GM12878 (cell line): ENCODE results near the gene ANP32A.

Experiments
- EZH2 ChIP-seq: IDR thresholded peaks from 2 replicates; pipeline ENCODE4 v1.6.1; 2012; ENCODE audit warnings: low read depth, mild to moderate bottlenecking, control low read depth, inconsistent platforms, low read length, borderline replicate concordance; ENCODE audit not compliant: control insufficient read depth
- MYC ChIP-seq: IDR thresholded peaks from 2 replicates; pipeline ENCODE4 v1.6.1; 2011; ENCODE audit warnings: mild to moderate bottlenecking, low read length, moderate library complexity, inconsistent platforms; ENCODE audit not compliant: insufficient read depth, insufficient replicate concordance, insufficient read length, severe bottlenecking
- NBN ChIP-seq: fragments of 450-650 bp; IDR thresholded peaks from 2 replicates; pipeline ENCODE4 v1.6.1; 2016
- POLR2AphosphoS5 ChIP-seq: IDR thresholded peaks from 2 replicates; pipeline ENCODE4 v1.6.1; 2011; ENCODE audit warnings: mild to moderate bottlenecking, low read length, inconsistent platforms
- TF ChIP-seq, protein P1 (sequence below): fragments of 450-650 bp; IDR thresholded peaks from 2 replicates; pipeline ENCODE4 v1.6.1; 2017; ENCODE audit warnings: antibody characterized with exemption, mild to moderate bottlenecking, moderate library complexity
- TF ChIP-seq, protein P2 (sequence below): fragments of 450-650 bp; IDR thresholded peaks from 2 replicates; pipeline ENCODE4 v1.6.1; 2014; ENCODE audit warnings: mild to moderate bottlenecking
- TF ChIP-seq, protein P3 (sequence below): IDR thresholded peaks from 2 replicates; pipeline ENCODE4 v1.6.1; 2012; ENCODE audit warnings: low read depth, low read length, improper control_type of control experiment

DNA sequence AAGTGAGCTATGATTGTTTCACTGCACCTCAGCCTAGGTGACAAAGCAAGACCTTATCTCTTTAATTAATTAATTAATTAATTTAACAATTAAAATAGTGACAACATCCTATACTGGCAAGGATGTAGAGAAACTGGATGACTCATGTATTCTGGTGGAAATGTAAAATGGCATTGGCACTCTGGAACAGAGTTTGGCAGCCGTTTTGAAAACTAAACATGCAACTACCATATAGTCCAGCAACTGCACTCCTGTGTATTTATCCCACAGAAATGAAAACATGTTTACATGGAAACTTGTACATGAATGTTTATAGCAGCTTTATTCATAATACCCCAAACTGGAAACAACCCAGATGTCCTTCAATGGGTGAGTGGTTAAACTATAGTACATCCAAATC is 56.6 kb downstream of the ANP32A start:
- no peak for TF ChIP-seq MYC
- no peak for TF ChIP-seq EZH2
- TF ChIP-seq NBN, result no peak
- TF ChIP-seq, protein P1, sequence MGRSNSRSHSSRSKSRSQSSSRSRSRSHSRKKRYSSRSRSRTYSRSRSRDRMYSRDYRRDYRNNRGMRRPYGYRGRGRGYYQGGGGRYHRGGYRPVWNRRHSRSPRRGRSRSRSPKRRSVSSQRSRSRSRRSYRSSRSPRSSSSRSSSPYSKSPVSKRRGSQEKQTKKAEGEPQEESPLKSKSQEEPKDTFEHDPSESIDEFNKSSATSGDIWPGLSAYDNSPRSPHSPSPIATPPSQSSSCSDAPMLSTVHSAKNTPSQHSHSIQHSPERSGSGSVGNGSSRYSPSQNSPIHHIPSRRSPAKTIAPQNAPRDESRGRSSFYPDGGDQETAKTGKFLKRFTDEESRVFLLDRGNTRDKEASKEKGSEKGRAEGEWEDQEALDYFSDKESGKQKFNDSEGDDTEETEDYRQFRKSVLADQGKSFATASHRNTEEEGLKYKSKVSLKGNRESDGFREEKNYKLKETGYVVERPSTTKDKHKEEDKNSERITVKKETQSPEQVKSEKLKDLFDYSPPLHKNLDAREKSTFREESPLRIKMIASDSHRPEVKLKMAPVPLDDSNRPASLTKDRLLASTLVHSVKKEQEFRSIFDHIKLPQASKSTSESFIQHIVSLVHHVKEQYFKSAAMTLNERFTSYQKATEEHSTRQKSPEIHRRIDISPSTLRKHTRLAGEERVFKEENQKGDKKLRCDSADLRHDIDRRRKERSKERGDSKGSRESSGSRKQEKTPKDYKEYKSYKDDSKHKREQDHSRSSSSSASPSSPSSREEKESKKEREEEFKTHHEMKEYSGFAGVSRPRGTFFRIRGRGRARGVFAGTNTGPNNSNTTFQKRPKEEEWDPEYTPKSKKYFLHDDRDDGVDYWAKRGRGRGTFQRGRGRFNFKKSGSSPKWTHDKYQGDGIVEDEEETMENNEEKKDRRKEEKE, result no peak
- TF ChIP-seq, protein P2, sequence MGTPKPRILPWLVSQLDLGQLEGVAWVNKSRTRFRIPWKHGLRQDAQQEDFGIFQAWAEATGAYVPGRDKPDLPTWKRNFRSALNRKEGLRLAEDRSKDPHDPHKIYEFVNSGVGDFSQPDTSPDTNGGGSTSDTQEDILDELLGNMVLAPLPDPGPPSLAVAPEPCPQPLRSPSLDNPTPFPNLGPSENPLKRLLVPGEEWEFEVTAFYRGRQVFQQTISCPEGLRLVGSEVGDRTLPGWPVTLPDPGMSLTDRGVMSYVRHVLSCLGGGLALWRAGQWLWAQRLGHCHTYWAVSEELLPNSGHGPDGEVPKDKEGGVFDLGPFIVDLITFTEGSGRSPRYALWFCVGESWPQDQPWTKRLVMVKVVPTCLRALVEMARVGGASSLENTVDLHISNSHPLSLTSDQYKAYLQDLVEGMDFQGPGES, result no peak
- TF ChIP-seq, protein P3, sequence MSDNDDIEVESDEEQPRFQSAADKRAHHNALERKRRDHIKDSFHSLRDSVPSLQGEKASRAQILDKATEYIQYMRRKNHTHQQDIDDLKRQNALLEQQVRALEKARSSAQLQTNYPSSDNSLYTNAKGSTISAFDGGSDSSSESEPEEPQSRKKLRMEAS, result no peak
- TF ChIP-seq POLR2AphosphoS5, result no peak
